Progenitor cell of endocrine pancreas (in vitro differentiated cells): ENCODE measurements around the gene MAP4. TPM values are rescaled to one million over a fixed set of nuclear protein-coding genes. Genes with fewer than 3 reads are reported as not detected.
A peak's percentile ranks its signal among the peaks of the same experiment; 100 is the strongest.
"Not testable (repeated sequence)": the region's sequence is repeated elsewhere in the genome, so short reads cannot be mapped to it uniquely, and the experiment has no call there.

ENCODE experiments used
- DNase-seq: peaks from one replicate; pipeline ENCODE4 v3.0.0; 2021; ENCODE audit warnings: low spot score; ENCODE audit not compliant: unreplicated experiment
- H3K27ac Mint-ChIP-seq: 2 replicates; pipeline ENCODE4 v1.8.0; 2021; ENCODE audit warnings: mild to moderate bottlenecking, moderate library complexity, mixed read lengths
- H3K27me3 Mint-ChIP-seq: 2 replicates; pipeline ENCODE4 v1.8.0; 2021; ENCODE audit warnings: mixed read lengths
- H3K36me3 Mint-ChIP-seq: 2 replicates; pipeline ENCODE4 v1.8.0; 2022; ENCODE audit warnings: mixed read lengths; ENCODE audit not compliant: insufficient read depth
- H3K4me1 Mint-ChIP-seq: 2 replicates; pipeline ENCODE4 v1.8.0; 2021; ENCODE audit warnings: low read depth, mixed read lengths
- H3K4me3 Mint-ChIP-seq: 2 replicates; pipeline ENCODE4 v1.8.0; 2021; ENCODE audit warnings: low read depth, mild to moderate bottlenecking, moderate library complexity, mixed read lengths
- H3K9me3 Mint-ChIP-seq: 2 replicates; pipeline ENCODE4 v1.8.0; 2021; ENCODE audit warnings: low read depth, mixed read lengths
- CTCF ChIP-seq: fragments of 200-600 bp; sonication (generic); IDR thresholded peaks from one replicate; pipeline ENCODE4 v1.5.0; 2021; ENCODE audit warnings: antibody characterized with exemption, mild to moderate bottlenecking; ENCODE audit not compliant: unreplicated experiment
- total RNA-seq: library from RNA; stranded (reverse); gene quantifications from 2 replicates; pipeline ENCODE4 v1.2.1, GENCODE V29; 2021

MAP4 gene
- total RNA-seq, 1 donor from 2014 or later = 121 TPM

- H3K27me3 Mint-ChIP-seq = no peaks in the 10 kb centered on the region
- no peaks in the 10 kb centered on the region for H3K9me3 Mint-ChIP-seq
- H3K36me3 Mint-ChIP-seq = peaks cover 6% of the 10 kb centered on the region
- no peak overlapping the region for H3K4me3 Mint-ChIP-seq
- TF ChIP-seq CTCF = no peak
- H3K4me1 Mint-ChIP-seq = peaks cover 28% of the 10 kb centered on the region
- no peak for DNase-seq
- H3K27ac Mint-ChIP-seq = no peak overlapping the region
Measured at GRCh38 chr3:48014358-48014757, 1.9 kb downstream of the MAP4 start.

- Mint-ChIP-seq H3K27me3 (no peaks in the 10 kb centered on the region), H3K9me3 (no peaks in the 10 kb centered on the region), H3K4me3 (no peak overlapping the region), H3K36me3 (peaks cover 8% of the 10 kb centered on the region), H3K27ac (peak overlapping the region; percentile 79), H3K4me1 (peaks cover 28% of the 10 kb centered on the region)
- no peak for TF ChIP-seq CTCF
- DNase-seq = no peak
Measured at GRCh38 chr3:48013288-48013980, 2.8 kb downstream of the MAP4 start.

- peaks cover 7% of the 10 kb centered on the region for H3K36me3 Mint-ChIP-seq
- no peak for DNase-seq
- no peaks in the 10 kb centered on the region for H3K9me3 Mint-ChIP-seq
- TF ChIP-seq CTCF = no peak
- H3K4me1 Mint-ChIP-seq = peaks cover 28% of the 10 kb centered on the region
- H3K27me3 Mint-ChIP-seq = no peaks in the 10 kb centered on the region
- H3K4me3 Mint-ChIP-seq = no peak overlapping the region
- H3K27ac Mint-ChIP-seq = no peak overlapping the region
Measured at GRCh38 chr3:48012659-48013058, 3.6 kb downstream of the MAP4 start.

- DNase-seq, H3K36me3 Mint-ChIP-seq, H3K9me3 Mint-ChIP-seq, H3K4me3 Mint-ChIP-seq, H3K4me1 Mint-ChIP-seq, H3K27me3 Mint-ChIP-seq: not testable (repeated sequence)
- peak overlapping the region; percentile 3 for H3K27ac Mint-ChIP-seq
Measured at GRCh38 chr3:48008066-48008465, 8.2 kb downstream of the MAP4 start.

GRCh38 chr3:48007361-48007760 is 8.9 kb downstream of the MAP4 start:
- H3K9me3 Mint-ChIP-seq, DNase-seq, H3K4me3 Mint-ChIP-seq, H3K27me3 Mint-ChIP-seq, H3K4me1 Mint-ChIP-seq, H3K36me3 Mint-ChIP-seq, H3K27ac Mint-ChIP-seq: not testable (repeated sequence)

GRCh38 chr3:48006794-48007193 is 9.4 kb downstream of the MAP4 start:
- not testable (repeated sequence) for H3K36me3 Mint-ChIP-seq, H3K9me3 Mint-ChIP-seq, DNase-seq, H3K27me3 Mint-ChIP-seq, H3K27ac Mint-ChIP-seq, H3K4me3 Mint-ChIP-seq, H3K4me1 Mint-ChIP-seq

GRCh38 chr3:48004694-48005093 is 11.5 kb downstream of the MAP4 start:
- no peak overlapping the region for H3K27ac Mint-ChIP-seq
- no peak for DNase-seq
- peaks cover 6% of the 10 kb centered on the region for H3K4me1 Mint-ChIP-seq
- H3K9me3 Mint-ChIP-seq = no peaks in the 10 kb centered on the region
- H3K36me3 Mint-ChIP-seq = peaks cover 2% of the 10 kb centered on the region
- H3K27me3 Mint-ChIP-seq = no peaks in the 10 kb centered on the region
- TF ChIP-seq CTCF = no peak
- no peak overlapping the region for H3K4me3 Mint-ChIP-seq
